Measurements from ENCODE around the gene SPOCK1. TPM values are rescaled to one million over a fixed set of nuclear protein-coding genes. Genes with fewer than 3 reads are reported as not detected.

Gene SPOCK1
- total RNA-seq, 2 experiments from 2014 or later, result 0.16 to 0.38 TPM

GRCh38 chr5:137218896-137219295, 280.2 kb downstream of the SPOCK1 start:
- H3K27me3 Mint-ChIP-seq, result peaks cover 9% of the 10 kb centered on the region
- no peaks in the 10 kb centered on the region for H3K36me3 Mint-ChIP-seq
- H3K9me3 Mint-ChIP-seq (ENCODE audit: low read depth), result no peaks in the 10 kb centered on the region
- H3K4me3 Mint-ChIP-seq, result no peak overlapping the region
- no peak for DNase-seq
- no peak for ATAC-seq
- no peaks in the 10 kb centered on the region for H3K4me1 Mint-ChIP-seq
- CTCF ChIA-PET, result interaction anchor here (0.7 kb wide), 1 partner anchor 32 kb away, joined by 3 read pairs; no protein-coding TSS in a partner anchor
- no peak overlapping the region for H3K27ac Mint-ChIP-seq

- Mint-ChIP-seq H3K4me3 (no peak overlapping the region), H3K9me3 (ENCODE audit: low read depth) (no peaks in the 10 kb centered on the region), H3K36me3 (no peaks in the 10 kb centered on the region), H3K27ac (no peak overlapping the region), H3K4me1 (no peaks in the 10 kb centered on the region), H3K27me3 (peaks cover 9% of the 10 kb centered on the region)
- CTCF ChIA-PET, result interaction anchor here (0.7 kb wide), 1 partner anchor 31 kb away, joined by 3 read pairs; no protein-coding TSS in a partner anchor
- no peak for ATAC-seq
- no peak for DNase-seq
Measured at GRCh38 chr5:137218471-137218870, 280.7 kb downstream of the SPOCK1 start.

GRCh38 chr5:137217599-137218200, 281.4 kb downstream of the SPOCK1 start:
- no peak overlapping the region for H3K4me3 Mint-ChIP-seq
- CTCF ChIA-PET, result no interaction called here
- DNase-seq (no peak), ATAC-seq (no peak)
- H3K27me3 Mint-ChIP-seq, result peaks cover 6% of the 10 kb centered on the region
- H3K4me1 Mint-ChIP-seq, result no peaks in the 10 kb centered on the region
- no peaks in the 10 kb centered on the region for H3K9me3 Mint-ChIP-seq (ENCODE audit: low read depth)
- H3K27ac Mint-ChIP-seq, result no peak overlapping the region
- no peaks in the 10 kb centered on the region for H3K36me3 Mint-ChIP-seq

GRCh38 chr5:137216976-137217598, 282.0 kb downstream of the SPOCK1 start:
- ATAC-seq (no peak), DNase-seq (no peak)
- CTCF ChIA-PET, result no interaction called here
- no peaks in the 10 kb centered on the region for H3K36me3 Mint-ChIP-seq
- no peak overlapping the region for H3K4me3 Mint-ChIP-seq
- no peaks in the 10 kb centered on the region for H3K4me1 Mint-ChIP-seq
- peaks cover 5% of the 10 kb centered on the region for H3K27me3 Mint-ChIP-seq
- H3K27ac Mint-ChIP-seq, result no peak overlapping the region
- no peaks in the 10 kb centered on the region for H3K9me3 Mint-ChIP-seq (ENCODE audit: low read depth)

GRCh38 chr5:137215780-137216179, 283.3 kb downstream of the SPOCK1 start:
- Mint-ChIP-seq H3K27ac (no peak overlapping the region), H3K4me1 (no peaks in the 10 kb centered on the region), H3K36me3 (no peaks in the 10 kb centered on the region), H3K9me3 (ENCODE audit: low read depth) (no peaks in the 10 kb centered on the region), H3K4me3 (no peak overlapping the region), H3K27me3 (peaks cover 2% of the 10 kb centered on the region)
- DNase-seq (no peak), ATAC-seq (no peak)
- CTCF ChIA-PET, result no interaction called here

GRCh38 chr5:137215261-137215660, 283.9 kb downstream of the SPOCK1 start:
- DNase-seq, result no peak
- Mint-ChIP-seq H3K27ac (no peak overlapping the region), H3K4me3 (no peak overlapping the region), H3K27me3 (peaks cover 2% of the 10 kb centered on the region), H3K9me3 (ENCODE audit: low read depth) (no peaks in the 10 kb centered on the region), H3K36me3 (no peaks in the 10 kb centered on the region), H3K4me1 (no peaks in the 10 kb centered on the region)
- no peak for ATAC-seq
- CTCF ChIA-PET, result no interaction called here

- no peak for DNase-seq
- Mint-ChIP-seq H3K4me1 (no peaks in the 10 kb centered on the region), H3K36me3 (no peaks in the 10 kb centered on the region), H3K27me3 (peaks cover 2% of the 10 kb centered on the region), H3K4me3 (no peak overlapping the region), H3K9me3 (ENCODE audit: low read depth) (no peaks in the 10 kb centered on the region), H3K27ac (no peak overlapping the region)
- no peak for ATAC-seq
- CTCF ChIA-PET, result no interaction called here
Measured at GRCh38 chr5:137214446-137215189, 284.5 kb downstream of the SPOCK1 start.

- Mint-ChIP-seq H3K27ac (no peak overlapping the region), H3K9me3 (ENCODE audit: low read depth) (no peaks in the 10 kb centered on the region), H3K27me3 (no peaks in the 10 kb centered on the region), H3K36me3 (no peaks in the 10 kb centered on the region), H3K4me1 (no peaks in the 10 kb centered on the region), H3K4me3 (no peak overlapping the region)
- CTCF ChIA-PET, result no interaction called here
- no peak for ATAC-seq
- no peak for DNase-seq
Measured at GRCh38 chr5:137212471-137212870, 286.7 kb downstream of the SPOCK1 start.

GRCh38 chr5:137209232-137209809, 289.8 kb downstream of the SPOCK1 start:
- Mint-ChIP-seq H3K4me1 (no peaks in the 10 kb centered on the region), H3K4me3 (no peak overlapping the region), H3K9me3 (ENCODE audit: low read depth) (no peaks in the 10 kb centered on the region), H3K36me3 (no peaks in the 10 kb centered on the region), H3K27me3 (no peaks in the 10 kb centered on the region), H3K27ac (no peak overlapping the region)
- ATAC-seq, result no peak
- CTCF ChIA-PET, result no interaction called here
- no peak for DNase-seq

- H3K36me3 Mint-ChIP-seq, result no peaks in the 10 kb centered on the region
- no peaks in the 10 kb centered on the region for H3K4me1 Mint-ChIP-seq
- CTCF ChIA-PET, result no interaction called here
- no peaks in the 10 kb centered on the region for H3K27me3 Mint-ChIP-seq
- H3K9me3 Mint-ChIP-seq (ENCODE audit: low read depth), result no peaks in the 10 kb centered on the region
- DNase-seq, result no peak
- no peak for ATAC-seq
- no peak overlapping the region for H3K27ac Mint-ChIP-seq
- H3K4me3 Mint-ChIP-seq, result no peak overlapping the region
Measured at GRCh38 chr5:137207023-137207760, 291.9 kb downstream of the SPOCK1 start.

- no peaks in the 10 kb centered on the region for H3K9me3 Mint-ChIP-seq (ENCODE audit: low read depth)
- H3K27me3 Mint-ChIP-seq, result no peaks in the 10 kb centered on the region
- ATAC-seq (no peak), DNase-seq (no peak)
- no peak overlapping the region for H3K4me3 Mint-ChIP-seq
- no peaks in the 10 kb centered on the region for H3K4me1 Mint-ChIP-seq
- CTCF ChIA-PET, result no interaction called here
- no peak overlapping the region for H3K27ac Mint-ChIP-seq
- H3K36me3 Mint-ChIP-seq, result no peaks in the 10 kb centered on the region
Measured at GRCh38 chr5:137206030-137206715, 293.0 kb downstream of the SPOCK1 start.

- CTCF ChIA-PET, result no interaction called here
- DNase-seq, result no peak
- Mint-ChIP-seq H3K9me3 (ENCODE audit: low read depth) (no peaks in the 10 kb centered on the region), H3K36me3 (no peaks in the 10 kb centered on the region), H3K27me3 (peaks cover 2% of the 10 kb centered on the region), H3K4me3 (no peak overlapping the region), H3K27ac (no peak overlapping the region), H3K4me1 (no peaks in the 10 kb centered on the region)
- no peak for ATAC-seq
Measured at GRCh38 chr5:137205231-137206027, 293.7 kb downstream of the SPOCK1 start.

All from activated CD8-positive, alpha-beta memory T cell treated with anti-CD3 and anti-CD28 coated beads, Interleukin-2, amount 10 ng/mL, durations not matched to agents 7 days and 5 days (primary cell).